WI38 (cell line): ENCODE measurements around the gene G6PD.
A peak's percentile ranks its signal among the peaks of the same experiment; 100 is the strongest.
"Not testable (repeated sequence)": the region's sequence is repeated elsewhere in the genome, so short reads cannot be mapped to it uniquely, and the experiment has no call there.

Experiments
- H3K4me3 ChIP-seq: 2 replicates; pipeline ENCODE4 v1.5.1; 2011; ENCODE audit warnings: low read depth, mild to moderate bottlenecking, control low read depth, low read length
- TF ChIP-seq, protein P1 (sequence below): IDR thresholded peaks from 2 replicates; pipeline ENCODE4 v1.5.1; 2012; ENCODE audit warnings: low read depth, mild to moderate bottlenecking, control low read depth, low read length

The G6PD gene

GRCh38 chrX:154558896-154559295, 12.2 kb upstream of the G6PD start:
- not testable (repeated sequence) for H3K4me3 ChIP-seq

DNA sequence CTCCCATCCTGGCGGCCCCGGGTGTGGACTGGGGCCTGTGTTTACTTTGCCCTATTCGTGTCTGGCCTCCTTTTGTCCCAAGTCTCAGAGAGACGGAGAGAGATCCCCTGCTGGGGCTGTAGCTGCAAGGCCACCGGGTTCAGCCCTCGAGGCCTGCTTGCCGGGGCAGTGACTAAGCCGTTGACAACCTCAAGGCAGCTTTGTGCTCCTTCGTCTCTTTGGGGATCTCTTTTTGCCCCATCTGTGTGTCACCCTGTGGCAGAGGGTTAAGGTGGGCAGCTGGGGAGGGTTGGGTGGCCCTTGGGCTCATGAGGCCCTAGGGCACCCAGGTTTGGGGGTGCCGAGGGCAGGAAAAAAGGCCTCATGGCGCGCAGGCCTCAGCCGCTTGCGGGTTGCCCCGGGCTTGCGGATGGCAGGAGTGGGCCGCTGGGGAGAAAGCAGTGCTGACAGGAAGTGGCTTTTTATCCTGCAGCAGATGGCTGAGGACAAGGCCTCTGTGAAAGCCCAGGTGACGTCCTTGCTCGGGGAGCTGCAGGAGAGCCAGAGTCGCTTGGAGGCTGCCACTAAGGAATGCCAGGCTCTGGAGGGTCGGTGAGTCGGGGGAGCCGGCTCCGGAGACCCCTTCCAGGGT, 11.5 kb upstream of the G6PD start:
- H3K4me3 ChIP-seq = not testable (repeated sequence)

DNA sequence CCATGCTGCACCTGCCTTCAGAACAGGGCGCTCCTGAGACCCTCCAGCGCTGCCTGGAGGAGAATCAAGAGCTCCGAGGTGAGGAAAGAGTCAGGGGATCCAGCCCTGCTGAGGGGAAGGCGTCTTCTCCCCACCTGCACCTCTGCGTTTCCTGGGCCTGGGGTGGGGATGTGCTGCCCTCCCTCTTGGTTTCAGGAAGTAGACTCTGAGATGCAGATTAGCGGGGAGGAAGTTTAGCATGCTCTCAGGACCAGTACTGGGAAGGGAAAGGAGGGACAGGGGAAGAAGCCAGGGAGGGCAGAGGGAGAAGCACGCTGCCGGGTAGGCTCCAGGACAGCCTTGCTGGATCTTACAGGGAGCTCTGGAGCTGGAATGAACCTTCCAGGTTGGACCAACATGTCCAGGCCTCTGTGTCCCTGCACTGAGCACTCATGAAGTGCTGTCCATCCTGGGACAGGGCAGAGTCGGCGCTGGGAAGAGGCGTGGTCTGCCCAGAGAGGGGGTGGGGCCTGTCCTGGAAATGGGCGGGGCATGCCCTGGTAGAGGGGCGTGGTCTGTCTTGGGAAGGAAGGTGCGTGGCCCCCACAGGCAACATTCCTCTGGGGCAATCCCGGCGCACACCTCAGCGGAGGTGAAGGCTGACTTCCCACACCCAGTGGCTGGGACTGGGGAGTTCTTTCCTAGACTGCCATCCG, 5.6 kb upstream of the G6PD start:
- H3K4me3 ChIP-seq = not testable (repeated sequence)

DNA sequence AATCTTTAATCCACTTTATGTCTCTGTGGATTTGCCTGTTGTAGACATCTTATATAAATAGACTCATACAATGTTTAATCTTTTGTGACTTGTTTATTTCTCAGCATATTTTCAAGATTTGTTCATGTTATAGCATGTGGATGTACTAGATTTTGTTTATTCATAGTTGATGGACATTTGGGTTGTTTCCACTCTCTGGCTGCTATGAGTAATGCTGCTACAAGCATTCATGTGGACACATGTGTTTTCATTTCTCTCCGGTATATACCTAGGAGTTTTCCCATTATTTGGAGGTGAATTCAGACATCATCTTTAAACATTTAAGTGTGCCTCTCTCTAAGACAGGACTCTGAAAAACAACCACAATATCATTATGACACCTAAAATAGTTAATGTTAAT, 3.1 kb upstream of the G6PD start:
- TF ChIP-seq, protein P1, sequence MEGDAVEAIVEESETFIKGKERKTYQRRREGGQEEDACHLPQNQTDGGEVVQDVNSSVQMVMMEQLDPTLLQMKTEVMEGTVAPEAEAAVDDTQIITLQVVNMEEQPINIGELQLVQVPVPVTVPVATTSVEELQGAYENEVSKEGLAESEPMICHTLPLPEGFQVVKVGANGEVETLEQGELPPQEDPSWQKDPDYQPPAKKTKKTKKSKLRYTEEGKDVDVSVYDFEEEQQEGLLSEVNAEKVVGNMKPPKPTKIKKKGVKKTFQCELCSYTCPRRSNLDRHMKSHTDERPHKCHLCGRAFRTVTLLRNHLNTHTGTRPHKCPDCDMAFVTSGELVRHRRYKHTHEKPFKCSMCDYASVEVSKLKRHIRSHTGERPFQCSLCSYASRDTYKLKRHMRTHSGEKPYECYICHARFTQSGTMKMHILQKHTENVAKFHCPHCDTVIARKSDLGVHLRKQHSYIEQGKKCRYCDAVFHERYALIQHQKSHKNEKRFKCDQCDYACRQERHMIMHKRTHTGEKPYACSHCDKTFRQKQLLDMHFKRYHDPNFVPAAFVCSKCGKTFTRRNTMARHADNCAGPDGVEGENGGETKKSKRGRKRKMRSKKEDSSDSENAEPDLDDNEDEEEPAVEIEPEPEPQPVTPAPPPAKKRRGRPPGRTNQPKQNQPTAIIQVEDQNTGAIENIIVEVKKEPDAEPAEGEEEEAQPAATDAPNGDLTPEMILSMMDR = no peak
- H3K4me3 ChIP-seq = peak overlapping the region; percentile 30

- TF ChIP-seq, protein P1 = no peak
- H3K4me3 ChIP-seq = peak overlapping the region; percentile 78
These were observed 1.3 kb upstream of the G6PD start for GRCh38 chrX:154548028-154548316.

- TF ChIP-seq, protein P1 = no peak
- H3K4me3 ChIP-seq = peak within 1 kb of the TSS; percentile 78
These were observed 790 bp upstream of the G6PD start, which contains the start of gene IKBKG for GRCh38 chrX:154547245-154548027. Gene IKBKG (plus strand): TSS chrX:154547620. CDS start chrX:154552003, 4,383 bp downstream.

- TF ChIP-seq, protein P1 = no peak
- peak overlapping the region; percentile 78 for H3K4me3 ChIP-seq
These were observed 872 bp downstream of the G6PD start for GRCh38 chrX:154545673-154546274.

DNA sequence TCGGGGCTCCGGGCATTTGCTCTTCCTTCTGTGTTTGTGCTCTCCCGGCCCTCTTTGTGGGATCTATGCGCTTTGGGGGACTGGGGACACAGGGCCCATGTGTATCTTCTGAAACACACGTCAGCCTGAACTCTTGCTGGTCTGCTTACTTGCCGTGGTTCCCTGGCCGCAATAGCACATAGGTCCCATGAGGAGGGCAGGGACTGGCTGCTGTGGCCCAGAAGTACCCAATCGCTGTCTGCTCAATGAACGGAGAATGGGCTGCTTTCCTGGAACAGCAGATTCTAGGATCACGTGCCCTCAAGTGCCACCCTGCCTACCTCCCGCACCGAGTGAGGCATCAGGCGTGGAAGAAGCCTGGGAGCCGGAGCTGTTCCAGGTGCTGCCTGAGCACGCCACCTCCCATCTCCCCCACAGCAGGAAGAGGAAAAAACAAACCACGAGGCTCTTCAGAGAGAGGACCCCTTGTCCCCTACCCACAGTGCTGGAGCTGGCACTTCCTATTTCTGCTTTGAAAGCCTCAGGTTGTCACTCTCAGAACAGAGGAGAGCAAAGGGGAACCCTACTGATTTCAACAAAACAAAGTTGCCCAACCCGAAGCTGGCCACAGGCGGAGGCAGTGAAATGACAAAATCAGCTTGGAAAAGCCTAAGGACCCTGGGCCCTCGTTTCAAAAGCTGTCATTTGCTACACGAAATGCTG, 3.8 kb downstream of the G6PD start:
- H3K4me3 ChIP-seq = no peak overlapping the region
- TF ChIP-seq, protein P1 = no peak
